Activated CD4-positive, alpha-beta T cell treated with anti-CD3 and anti-CD28 coated beads for 36 hours (primary cell): ENCODE measurements around the gene ZMYM4. TPM values are rescaled to one million over a fixed set of nuclear protein-coding genes. Genes with fewer than 3 reads are reported as not detected.

Source experiments
- ATAC-seq: fragments of 200-7000 bp; cut with Tn5 transposase; one replicate; pipeline ENCODE4 v1.10.0; 2021; ENCODE audit warnings: mild to moderate bottlenecking, moderate library complexity
- CTCF ChIA-PET: fragments of 350-600 bp; sonication (Branson Sonifier 250); formaldehyde crosslinking; loops from one replicate; lab custom pipeline; 2021; ENCODE audit warnings: antibody characterized with exemption; lab: Charles Lee
- POLR2A ChIA-PET: fragments of 350-600 bp; sonication (Branson Sonifier 250); formaldehyde crosslinking; loops from one replicate; lab custom pipeline; 2021; ENCODE audit warnings: antibody characterized with exemption, inconsistent platforms; lab: Charles Lee
- DNase-seq: peaks from one replicate; pipeline ENCODE4 v3.0.0-alpha.2; 2020
- H3K27ac Mint-ChIP-seq: one replicate; pipeline ENCODE4 v1.8.0; 2021; ENCODE audit warnings: mixed read lengths
- H3K27me3 Mint-ChIP-seq: one replicate; pipeline ENCODE4 v1.8.0; 2021; ENCODE audit warnings: mixed read lengths
- H3K36me3 Mint-ChIP-seq: one replicate; pipeline ENCODE4 v1.8.0; 2021; ENCODE audit warnings: low read depth, mixed read lengths
- H3K4me1 Mint-ChIP-seq: one replicate; pipeline ENCODE4 v1.8.0; 2021; ENCODE audit warnings: mixed read lengths
- H3K4me3 Mint-ChIP-seq: one replicate; pipeline ENCODE4 v1.8.0; 2021; ENCODE audit warnings: mild to moderate bottlenecking, moderate library complexity, mixed read lengths
- H3K9me3 Mint-ChIP-seq: one replicate; pipeline ENCODE4 v1.8.0; 2021; ENCODE audit warnings: low read depth, mixed read lengths
- intact Hi-C, 2 experiments: fragments of 100-400 bp; cut with DNase I in 1 of 2; cut with micrococcal nuclease in 1 of 2; formaldehyde crosslinking; loops; one replicate each; pipeline versions ENCODE4 v1.14.2 to v1.15.1; 2022 to 2024; cut with DNase I, micrococcal nuclease
- total RNA-seq, 2 experiments: library from RNA; stranded (reverse); gene quantifications; one replicate each; pipeline ENCODE4 v1.2.3, GENCODE V29; 2021

The ZMYM4 gene
- total RNA-seq, 2 experiments from 2014 or later: 27.8 to 31.6 TPM

GRCh38 chr1:35253941-35254340 lies 14.6 kb upstream of the ZMYM4 start:
- intact Hi-C loops: no loop called here

GRCh38 chr1:35255276-35255675 lies 13.2 kb upstream of the ZMYM4 start:
- no peak overlapping the region for H3K4me3 Mint-ChIP-seq
- peaks cover 2% of the 10 kb centered on the region for H3K27me3 Mint-ChIP-seq

More at GRCh38 chr1:35253941-35254340, 14.6 kb upstream of the ZMYM4 start:
- no peak for DNase-seq
- no peak overlapping the region for H3K4me3 Mint-ChIP-seq
- H3K4me1 Mint-ChIP-seq: no peaks in the 10 kb centered on the region
- no peak overlapping the region for H3K27ac Mint-ChIP-seq
- CTCF ChIA-PET: no interaction called here
- H3K36me3 Mint-ChIP-seq: no peaks in the 10 kb centered on the region
- H3K27me3 Mint-ChIP-seq: peaks cover 2% of the 10 kb centered on the region
- POLR2A ChIA-PET: interaction anchor here (0.6 kb wide), 1 partner anchor 11 kb away, joined by 5 read pairs; no protein-coding TSS in a partner anchor
- no peak for ATAC-seq
- H3K9me3 Mint-ChIP-seq: no peaks in the 10 kb centered on the region

DNA sequence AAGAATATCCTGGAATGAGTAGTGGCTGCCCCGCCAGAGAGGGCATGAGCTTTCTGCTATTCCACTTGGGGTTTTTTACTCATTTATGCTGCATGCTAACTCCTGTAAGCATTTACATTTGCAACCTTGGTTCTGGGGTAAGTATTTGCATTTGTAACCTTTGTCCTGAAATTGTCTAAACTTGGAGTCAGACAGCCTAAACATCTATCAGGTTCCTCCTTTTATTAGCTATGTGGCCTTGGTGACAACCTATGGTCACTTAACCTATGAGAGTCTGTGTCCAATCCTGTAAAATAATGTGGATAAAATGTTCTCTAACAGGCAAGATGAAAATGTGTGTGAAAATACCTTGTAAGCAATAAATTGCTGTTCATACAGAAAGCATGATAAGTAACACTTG lies 8.9 kb upstream of the ZMYM4 start:
- Mint-ChIP-seq H3K4me3 (no peak overlapping the region), H3K9me3 (no peaks in the 10 kb centered on the region), H3K27me3 (peaks cover 2% of the 10 kb centered on the region), H3K36me3 (no peaks in the 10 kb centered on the region), H3K4me1 (no peaks in the 10 kb centered on the region), H3K27ac (no peak overlapping the region)
- ChIA-PET POLR2A (interaction anchor here (0.7 kb wide), 1 partner anchor 79 kb away, joined by 6 read pairs; no protein-coding TSS in a partner anchor), CTCF (no interaction called here)
- intact Hi-C loops: no loop called here
- ATAC-seq: no peak
- DNase-seq: no peak

More at GRCh38 chr1:35255276-35255675, 13.2 kb upstream of the ZMYM4 start:
- DNase-seq (no peak), ATAC-seq (no peak)
- Mint-ChIP-seq H3K4me1 (no peaks in the 10 kb centered on the region), H3K27ac (no peak overlapping the region), H3K36me3 (no peaks in the 10 kb centered on the region), H3K9me3 (no peaks in the 10 kb centered on the region)
- CTCF ChIA-PET: interaction anchor here (0.8 kb wide), 1 partner anchor 12 kb away, joined by 3 read pairs; no protein-coding TSS in a partner anchor
- POLR2A ChIA-PET: interaction anchor here (0.8 kb wide), 1 partner anchor 124 kb away, joined by 3 read pairs; no protein-coding TSS in a partner anchor
- intact Hi-C loops: no loop called here

GRCh38 chr1:35261412-35262120 lies 6.9 kb upstream of the ZMYM4 start:
- ChIA-PET POLR2A (no interaction called here), CTCF (interaction anchor here (0.6 kb wide), 1 partner anchor 870 kb away, joined by 3 read pairs; no protein-coding TSS in a partner anchor)
- Mint-ChIP-seq H3K27ac (no peak overlapping the region), H3K4me1 (no peaks in the 10 kb centered on the region), H3K36me3 (no peaks in the 10 kb centered on the region), H3K9me3 (no peaks in the 10 kb centered on the region), H3K27me3 (peaks cover 2% of the 10 kb centered on the region), H3K4me3 (no peak overlapping the region)
- no peak for ATAC-seq
- intact Hi-C loops: no loop called here
- DNase-seq: no peak

GRCh38 chr1:35264035-35264434 lies 4.5 kb upstream of the ZMYM4 start:
- DNase-seq (no peak), ATAC-seq (no peak)
- H3K4me3 Mint-ChIP-seq: no peak overlapping the region
- no peaks in the 10 kb centered on the region for H3K27me3 Mint-ChIP-seq
- no peak overlapping the region for H3K27ac Mint-ChIP-seq
- ChIA-PET POLR2A (interaction anchor here (0.6 kb wide), 1 partner anchor 123 kb away, joined by 3 read pairs; no protein-coding TSS in a partner anchor), CTCF (interaction anchor here (0.8 kb wide), 1 partner anchor 182 kb away, joined by 3 read pairs; no protein-coding TSS in a partner anchor)
- intact Hi-C loops: no loop called here
- no peaks in the 10 kb centered on the region for H3K9me3 Mint-ChIP-seq
- peaks cover 5% of the 10 kb centered on the region for H3K4me1 Mint-ChIP-seq
- H3K36me3 Mint-ChIP-seq: no peaks in the 10 kb centered on the region

GRCh38 chr1:35264871-35265270 lies 3.6 kb upstream of the ZMYM4 start:
- ChIA-PET CTCF (no interaction called here), POLR2A (interaction anchor here (0.6 kb wide), 1 partner anchor 11 kb away, joined by 5 read pairs; no protein-coding TSS in a partner anchor)
- no peaks in the 10 kb centered on the region for H3K36me3 Mint-ChIP-seq
- H3K27me3 Mint-ChIP-seq: no peaks in the 10 kb centered on the region
- no peak for ATAC-seq
- no peaks in the 10 kb centered on the region for H3K9me3 Mint-ChIP-seq
- intact Hi-C loops: loop anchor here in 1 of 2 experiments (5.0 kb wide), 1 partner anchor 377 kb away; the partner anchor contains the start of gene PSMB2
- H3K4me3 Mint-ChIP-seq: no peak overlapping the region
- no peak overlapping the region for H3K27ac Mint-ChIP-seq
- peaks cover 9% of the 10 kb centered on the region for H3K4me1 Mint-ChIP-seq
- no peak for DNase-seq

GRCh38 chr1:35266306-35266705 lies 2.2 kb upstream of the ZMYM4 start:
- ChIA-PET CTCF (interaction anchor here (0.6 kb wide), 1 partner anchor 1776 kb away, joined by 3 read pairs; no protein-coding TSS in a partner anchor), POLR2A (no interaction called here)
- H3K4me1 Mint-ChIP-seq: peaks cover 22% of the 10 kb centered on the region
- no peak for ATAC-seq
- intact Hi-C loops: loop anchor here in 1 of 2 experiments (5.0 kb wide), 1 partner anchor 376 kb away; the partner anchor contains the start of gene PSMB2
- H3K9me3 Mint-ChIP-seq: peaks cover 2% of the 10 kb centered on the region
- no peak for DNase-seq
- peaks cover 4% of the 10 kb centered on the region for H3K36me3 Mint-ChIP-seq
- H3K4me3 Mint-ChIP-seq: no peak overlapping the region
- H3K27ac Mint-ChIP-seq: no peak overlapping the region
- no peaks in the 10 kb centered on the region for H3K27me3 Mint-ChIP-seq

DNA sequence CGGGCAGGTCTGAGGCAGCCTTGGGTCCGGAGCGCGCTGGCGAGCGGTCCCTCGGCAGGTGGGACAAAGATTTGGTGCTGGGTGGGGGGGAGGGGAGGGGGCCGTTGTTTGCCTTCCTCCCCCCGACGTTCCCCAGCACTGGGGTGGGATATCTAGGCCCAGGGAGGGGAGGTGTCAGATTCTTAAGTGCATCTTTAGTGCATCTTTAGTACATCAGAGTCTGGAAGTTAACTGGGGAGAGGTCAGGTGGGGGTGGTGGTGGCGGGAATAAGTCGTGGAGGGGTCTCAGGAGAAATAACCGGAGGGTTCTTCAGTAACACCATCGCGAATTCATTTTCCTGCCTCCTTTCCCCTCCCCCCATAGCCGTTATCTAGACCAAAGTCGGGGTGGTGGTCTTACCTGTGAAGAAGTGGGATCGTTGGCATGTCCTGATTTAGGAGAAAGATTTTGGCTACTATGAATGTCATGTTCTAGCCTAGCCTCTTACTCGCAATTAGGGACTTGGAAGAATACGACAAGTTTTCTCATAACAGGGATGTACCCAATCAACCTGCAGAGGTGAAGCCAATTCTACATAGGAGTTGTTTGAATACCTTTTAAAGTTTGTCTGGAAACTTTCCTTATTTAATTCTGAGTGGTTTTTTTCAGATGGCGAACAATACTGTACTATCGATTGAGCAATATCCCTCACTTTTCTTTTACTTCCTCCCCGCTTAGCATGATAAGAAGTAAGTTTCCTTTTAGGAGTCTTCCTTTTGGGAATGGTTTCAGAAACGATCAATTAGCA lies 886 bp downstream of the ZMYM4 start:
- ATAC-seq (no peak), DNase-seq (peak; percentile 18)
- CTCF ChIA-PET: interaction anchor here (0.8 to 0.9 kb wide), 2 partner anchors 32 to 48 kb away, joined by 3 to 6 read pairs; no protein-coding TSS in a partner anchor
- H3K9me3 Mint-ChIP-seq: peaks cover 2% of the 10 kb centered on the region
- intact Hi-C loops: loop anchor here (2.0 to 5.0 kb wide), 4 partner anchors 67 to 417 kb away; partner anchors contain the start of genes PSMB2 (in 1 of the 2) and SFPQ (in 1 of the 2)
- peaks cover 34% of the 10 kb centered on the region for H3K4me1 Mint-ChIP-seq
- peak overlapping the region; percentile 76 for H3K4me3 Mint-ChIP-seq
- H3K36me3 Mint-ChIP-seq: peaks cover 12% of the 10 kb centered on the region
- no peaks in the 10 kb centered on the region for H3K27me3 Mint-ChIP-seq
- H3K27ac Mint-ChIP-seq: peak overlapping the region; percentile 83
- POLR2A ChIA-PET: no interaction called here

DNA sequence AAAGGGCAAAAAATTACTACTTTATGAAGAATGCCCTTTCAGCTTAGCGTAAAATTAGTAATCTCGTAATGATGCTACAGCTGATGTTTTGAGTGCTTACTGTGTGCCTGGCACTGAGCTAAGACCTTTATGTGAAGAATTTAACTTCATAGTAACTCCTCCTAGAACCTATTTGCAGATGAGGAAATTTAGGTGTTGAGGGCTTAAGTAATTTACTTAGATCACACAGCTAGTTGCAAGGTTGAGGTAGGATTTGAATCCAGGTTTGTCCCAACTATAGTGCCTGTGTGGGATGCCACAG lies 1.4 kb downstream of the ZMYM4 start:
- no peak for DNase-seq
- Mint-ChIP-seq H3K27ac (peak overlapping the region; percentile 83), H3K4me1 (peaks cover 34% of the 10 kb centered on the region), H3K27me3 (no peaks in the 10 kb centered on the region), H3K9me3 (peaks cover 2% of the 10 kb centered on the region), H3K4me3 (peak overlapping the region; percentile 76), H3K36me3 (peaks cover 12% of the 10 kb centered on the region)
- CTCF ChIA-PET: interaction anchor here (0.6 to 0.9 kb wide), 4 partner anchors 32 to 551 kb away, joined by 3 to 6 read pairs (median 3); no protein-coding TSS in a partner anchor
- ATAC-seq: no peak
- POLR2A ChIA-PET: no interaction called here
- intact Hi-C loops: loop anchor here (2.0 to 5.0 kb wide), 4 partner anchors 67 to 417 kb away; partner anchors contain the start of genes PSMB2 (in 1 of the 2) and SFPQ (in 1 of the 2)

GRCh38 chr1:35270836-35271235 lies 2.3 kb downstream of the ZMYM4 start:
- Mint-ChIP-seq H3K4me3 (peak overlapping the region; percentile 47), H3K27ac (peak overlapping the region; percentile 25)
- intact Hi-C loops: no loop called here

GRCh38 chr1:35274197-35274596 lies 5.7 kb downstream of the ZMYM4 start:
- ATAC-seq: no peak
- Mint-ChIP-seq H3K27ac (no peak overlapping the region), H3K4me3 (no peak overlapping the region), H3K4me1 (peaks cover 30% of the 10 kb centered on the region), H3K27me3 (no peaks in the 10 kb centered on the region), H3K9me3 (peaks cover 2% of the 10 kb centered on the region), H3K36me3 (peaks cover 26% of the 10 kb centered on the region)
- no peak for DNase-seq
- intact Hi-C loops: no loop called here
- CTCF ChIA-PET: no interaction called here
- POLR2A ChIA-PET: no interaction called here

More at GRCh38 chr1:35270836-35271235, 2.3 kb downstream of the ZMYM4 start:
- no peak for ATAC-seq
- Mint-ChIP-seq H3K36me3 (peaks cover 12% of the 10 kb centered on the region), H3K9me3 (peaks cover 2% of the 10 kb centered on the region), H3K27me3 (no peaks in the 10 kb centered on the region), H3K4me1 (peaks cover 34% of the 10 kb centered on the region)
- DNase-seq: no peak
- CTCF ChIA-PET: interaction anchor here (0.7 kb wide), 1 partner anchor 28 kb away, joined by 3 read pairs; no protein-coding TSS in a partner anchor
- POLR2A ChIA-PET: no interaction called here
